ENCODE data around the gene CPVL. TPM values are rescaled to one million over a fixed set of nuclear protein-coding genes. Genes with fewer than 3 reads are reported as not detected.

CPVL gene
- total and polyA plus RNA-seq, 8 donors = 6.8 to 40.8 (median 11.2) TPM

DNA sequence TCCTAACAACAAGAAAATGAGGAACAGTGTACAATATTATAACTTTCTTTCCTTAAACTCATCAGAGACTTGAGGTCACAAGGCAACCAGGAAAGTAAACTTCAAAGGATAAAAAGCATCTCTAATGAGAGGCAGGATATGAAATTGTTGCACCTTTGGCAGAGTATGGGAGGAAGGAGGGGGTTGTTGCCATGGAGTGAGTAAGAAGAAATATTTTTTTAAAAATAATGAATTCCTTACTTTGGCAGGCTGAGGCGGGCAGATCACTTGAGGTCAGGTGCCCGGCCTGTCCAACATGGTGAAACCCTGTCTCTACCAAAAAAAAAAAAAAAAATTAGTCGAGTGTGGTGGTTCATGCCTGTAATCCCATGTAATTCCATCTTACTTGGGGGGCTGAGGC, 27.1 kb upstream of the CPVL start:
- H3K9me3 ChIP-seq = no peaks in the 10 kb centered on the region
- no peak overlapping the region for H3K4me3 ChIP-seq
- DNase-seq (no peak), ATAC-seq (no peak)
- H3K27me3 ChIP-seq = no peaks in the 10 kb centered on the region
- no peaks in the 10 kb centered on the region for H3K4me1 ChIP-seq
- no peaks in the 10 kb centered on the region for H3K36me3 ChIP-seq
- TF ChIP-seq, protein P1, sequence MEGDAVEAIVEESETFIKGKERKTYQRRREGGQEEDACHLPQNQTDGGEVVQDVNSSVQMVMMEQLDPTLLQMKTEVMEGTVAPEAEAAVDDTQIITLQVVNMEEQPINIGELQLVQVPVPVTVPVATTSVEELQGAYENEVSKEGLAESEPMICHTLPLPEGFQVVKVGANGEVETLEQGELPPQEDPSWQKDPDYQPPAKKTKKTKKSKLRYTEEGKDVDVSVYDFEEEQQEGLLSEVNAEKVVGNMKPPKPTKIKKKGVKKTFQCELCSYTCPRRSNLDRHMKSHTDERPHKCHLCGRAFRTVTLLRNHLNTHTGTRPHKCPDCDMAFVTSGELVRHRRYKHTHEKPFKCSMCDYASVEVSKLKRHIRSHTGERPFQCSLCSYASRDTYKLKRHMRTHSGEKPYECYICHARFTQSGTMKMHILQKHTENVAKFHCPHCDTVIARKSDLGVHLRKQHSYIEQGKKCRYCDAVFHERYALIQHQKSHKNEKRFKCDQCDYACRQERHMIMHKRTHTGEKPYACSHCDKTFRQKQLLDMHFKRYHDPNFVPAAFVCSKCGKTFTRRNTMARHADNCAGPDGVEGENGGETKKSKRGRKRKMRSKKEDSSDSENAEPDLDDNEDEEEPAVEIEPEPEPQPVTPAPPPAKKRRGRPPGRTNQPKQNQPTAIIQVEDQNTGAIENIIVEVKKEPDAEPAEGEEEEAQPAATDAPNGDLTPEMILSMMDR (IDR thresholded peaks at IDR 0.05) = no peak
- H3K27ac ChIP-seq = no peak overlapping the region
- intact Hi-C loops (cut with DNase I) = no loop called here

DNA sequence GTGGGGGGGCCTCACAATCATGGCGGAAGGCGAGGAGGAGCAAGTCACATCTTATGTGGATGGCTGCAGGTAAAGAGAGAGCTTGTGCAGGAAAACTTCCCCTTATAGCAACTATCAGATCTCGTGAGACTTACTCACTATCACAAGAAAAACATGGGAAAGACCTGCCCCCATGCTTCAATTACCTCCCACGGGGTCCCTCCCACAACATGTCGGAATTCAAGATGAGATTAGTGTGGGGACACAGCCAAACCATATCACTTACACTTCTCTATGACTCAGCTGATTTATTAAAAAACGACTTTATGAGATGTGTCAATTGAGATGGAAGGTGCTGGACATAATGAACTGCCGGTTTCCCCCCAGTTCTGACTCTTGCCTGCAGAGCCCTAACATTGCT, 24.4 kb upstream of the CPVL start:
- Histone ChIP-seq H3K4me1 (no peaks in the 10 kb centered on the region), H3K27ac (no peak overlapping the region), H3K4me3 (no peak overlapping the region), H3K27me3 (no peaks in the 10 kb centered on the region), H3K36me3 (no peaks in the 10 kb centered on the region), H3K9me3 (peaks cover 0 to 4% of the 10 kb centered on the region in 2 donors)
- intact Hi-C loops (cut with DNase I) = no loop called here
- DNase-seq = no peak
- no peak for ATAC-seq
- TF ChIP-seq, protein P1 (IDR thresholded peaks at IDR 0.05) = no peak

DNA sequence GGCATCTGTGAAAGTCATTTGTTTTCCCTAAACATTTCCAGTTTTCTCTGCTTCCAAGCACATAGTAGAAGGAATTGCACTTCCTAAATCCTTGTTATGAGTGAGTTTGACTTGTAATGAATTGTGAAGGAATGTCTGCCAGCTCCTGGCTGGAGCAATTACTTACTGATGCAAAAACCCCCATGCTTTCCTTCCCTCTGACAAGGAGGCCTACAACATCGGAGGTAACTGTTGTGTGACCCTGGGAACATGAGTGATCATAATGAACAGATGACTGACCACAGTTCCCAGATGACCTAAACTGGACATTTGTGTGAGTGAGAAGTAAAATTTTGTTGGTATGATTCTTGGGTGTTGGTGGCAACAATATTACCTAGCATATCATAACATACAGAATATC, 21.4 kb upstream of the CPVL start:
- Histone ChIP-seq H3K27me3 (no peaks in the 10 kb centered on the region), H3K36me3 (no peaks in the 10 kb centered on the region), H3K27ac (no peak overlapping the region), H3K9me3 (peaks cover 0 to 10% of the 10 kb centered on the region in 2 donors), H3K4me1 (no peaks in the 10 kb centered on the region), H3K4me3 (no peak overlapping the region)
- intact Hi-C loops (cut with DNase I) = no loop called here
- DNase-seq (no peak), ATAC-seq (no peak)
- TF ChIP-seq, protein P1 (IDR thresholded peaks at IDR 0.05) = no peak

DNA sequence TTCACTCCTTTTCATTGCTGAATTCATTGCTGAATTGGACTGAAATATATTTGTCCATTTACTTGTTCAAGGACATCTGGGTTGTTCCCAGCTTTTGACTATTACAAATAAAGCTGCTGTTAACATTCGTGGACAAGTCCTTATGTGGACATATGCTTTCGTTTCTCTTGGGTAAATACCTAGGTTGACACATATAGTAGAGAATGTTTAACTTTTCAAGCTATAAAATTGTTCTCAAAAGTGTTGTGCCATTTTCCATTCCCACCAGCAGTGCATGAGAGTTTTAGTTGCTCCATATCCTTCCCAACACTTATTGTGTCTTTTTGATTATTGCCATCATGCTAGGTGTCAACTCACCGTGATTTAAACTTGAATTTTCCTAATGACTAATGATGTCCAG, 17.5 kb upstream of the CPVL start:
- DNase-seq (no peak), ATAC-seq (no peak)
- Histone ChIP-seq H3K4me3 (no peak overlapping the region), H3K4me1 (no peaks in the 10 kb centered on the region), H3K27me3 (no peaks in the 10 kb centered on the region), H3K27ac (no peak overlapping the region), H3K9me3 (peaks cover 0 to 10% of the 10 kb centered on the region in 2 donors), H3K36me3 (no peaks in the 10 kb centered on the region)
- TF ChIP-seq, protein P1 (IDR thresholded peaks at IDR 0.05) = no peak
- intact Hi-C loops (cut with DNase I) = no loop called here

GRCh38 chr7:29162577-29162976, 16.2 kb upstream of the CPVL start:
- Histone ChIP-seq H3K27ac (no peak overlapping the region), H3K27me3 (no peaks in the 10 kb centered on the region), H3K36me3 (no peaks in the 10 kb centered on the region), H3K9me3 (peaks cover 0 to 10% of the 10 kb centered on the region in 2 donors), H3K4me3 (no peak overlapping the region), H3K4me1 (no peaks in the 10 kb centered on the region)
- TF ChIP-seq, protein P1 (IDR thresholded peaks at IDR 0.05) = no peak
- ATAC-seq (no peak), DNase-seq (no peak)
- intact Hi-C loops (cut with DNase I) = no loop called here

All from left lung (tissue), 10 donors.